HTERT RPE-1 (cell line): Measurements from ENCODE around the gene CACNB3.
"Not testable (repeated sequence)": the region's sequence is repeated elsewhere in the genome, so short reads cannot be mapped to it uniquely, and the experiment has no call there.

Source experiments
- in situ Hi-C: fragments of 300-500 bp; cut with MboI; formaldehyde crosslinking; loops from 4 replicates; pipeline ENCODE4 v1.14.3; 2020; ENCODE audit warnings: low sequenced_read_pairs

Gene CACNB3

GRCh38 chr12:48816143-48816854 is 2.0 kb upstream of the CACNB3 start:
- in situ Hi-C loops = no loop called here

DNA sequence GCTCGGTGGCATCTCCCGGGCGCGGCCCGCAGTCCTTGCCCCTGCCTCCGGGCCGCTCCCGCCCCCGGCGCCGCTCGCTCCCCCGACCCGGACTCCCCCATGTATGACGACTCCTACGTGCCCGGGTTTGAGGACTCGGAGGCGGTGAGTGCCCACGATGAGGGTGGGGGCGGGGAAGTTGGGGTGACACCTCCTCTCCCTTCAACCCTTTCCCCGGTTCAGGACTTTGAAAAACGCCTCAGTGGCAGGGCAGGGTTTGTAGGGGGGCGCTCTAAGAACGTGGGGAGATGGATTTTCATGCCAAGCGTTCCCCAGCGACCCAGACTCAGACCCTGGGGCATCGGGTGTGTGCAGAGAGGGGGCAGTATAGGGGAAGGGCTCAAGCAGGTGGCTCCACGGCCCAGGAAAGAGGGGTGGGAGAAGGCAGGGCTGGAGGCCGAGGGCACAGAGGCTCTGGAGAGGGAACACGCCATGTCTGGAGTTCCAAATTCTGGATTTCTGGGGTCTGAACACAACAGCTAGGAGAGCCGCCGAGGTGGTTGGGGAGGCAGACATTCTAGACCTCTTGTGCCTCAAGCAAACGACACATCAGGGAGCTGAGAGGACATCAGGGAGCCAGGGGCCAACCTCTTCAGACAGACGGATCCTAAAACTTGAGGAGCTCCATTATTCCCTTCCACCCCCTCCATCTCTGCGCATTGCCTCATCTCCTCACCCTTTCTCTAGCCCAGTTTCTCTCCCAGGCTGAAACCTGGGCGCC is 715 bp downstream of the CACNB3 start:
- in situ Hi-C loops = no loop called here

- in situ Hi-C loops = no loop called here
Measured at GRCh38 chr12:48819986-48820725, 1.9 kb downstream of the CACNB3 start.

DNA sequence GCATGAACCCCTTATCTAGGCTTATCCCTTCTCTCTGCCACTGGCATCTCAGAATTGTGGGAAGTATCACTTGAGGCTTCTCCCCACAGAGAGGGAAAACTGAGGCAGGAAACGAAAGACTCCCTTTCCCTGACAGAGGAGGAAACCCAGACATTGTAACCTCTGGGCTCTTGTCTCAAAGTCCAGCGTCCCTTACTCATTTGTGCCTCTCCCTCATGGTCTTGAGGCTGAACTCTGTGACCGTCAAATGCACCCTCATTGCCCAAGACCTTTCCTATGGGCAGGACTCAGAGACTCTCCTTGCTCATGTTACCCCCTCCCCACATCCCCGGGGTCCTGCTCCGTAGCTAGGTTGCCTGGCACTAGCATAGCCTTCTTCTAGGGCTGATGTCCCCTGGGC is 3.8 kb downstream of the CACNB3 start:
- in situ Hi-C loops = no loop called here

GRCh38 chr12:48822711-48823110 is 4.4 kb downstream of the CACNB3 start:
- in situ Hi-C loops = no loop called here

DNA sequence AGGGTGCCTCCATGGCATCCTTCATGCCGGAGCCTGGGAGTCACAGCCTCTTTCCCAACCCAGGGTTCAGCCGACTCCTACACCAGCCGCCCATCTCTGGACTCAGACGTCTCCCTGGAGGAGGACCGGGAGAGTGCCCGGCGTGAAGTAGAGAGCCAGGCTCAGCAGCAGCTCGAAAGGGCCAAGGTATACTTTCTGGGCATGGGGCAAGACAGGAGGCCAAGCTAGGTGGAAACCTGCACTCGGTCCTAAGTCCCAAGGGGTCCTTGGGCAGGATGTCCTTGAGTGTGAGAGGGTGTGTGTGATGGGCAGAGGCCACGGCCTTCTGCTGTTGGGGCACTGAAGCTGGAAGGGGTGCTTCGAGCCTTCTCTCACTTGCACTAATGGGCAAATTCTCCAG is 5.0 kb downstream of the CACNB3 start:
- in situ Hi-C loops = no loop called here

GRCh38 chr12:48824112-48824511 is 5.8 kb downstream of the CACNB3 start:
- in situ Hi-C loops = no loop called here

DNA sequence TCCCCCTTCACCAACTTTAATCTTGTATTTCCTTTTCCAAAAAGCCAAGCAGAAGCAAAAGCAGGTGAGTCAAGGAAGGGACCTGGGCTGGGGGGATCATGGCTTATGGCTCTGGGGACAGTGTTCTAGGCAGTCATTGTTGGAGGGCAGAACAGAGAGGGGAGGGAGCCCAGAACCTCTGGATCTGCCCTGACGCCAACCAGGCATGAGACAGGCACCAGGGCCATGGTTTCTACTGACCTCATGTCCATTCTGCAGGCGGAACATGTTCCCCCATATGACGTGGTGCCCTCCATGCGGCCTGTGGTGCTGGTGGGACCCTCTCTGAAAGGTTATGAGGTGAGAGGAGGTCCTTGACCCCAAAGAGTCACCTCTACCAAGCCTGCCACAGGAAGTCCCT is 6.6 kb downstream of the CACNB3 start:
- in situ Hi-C loops = no loop called here

DNA sequence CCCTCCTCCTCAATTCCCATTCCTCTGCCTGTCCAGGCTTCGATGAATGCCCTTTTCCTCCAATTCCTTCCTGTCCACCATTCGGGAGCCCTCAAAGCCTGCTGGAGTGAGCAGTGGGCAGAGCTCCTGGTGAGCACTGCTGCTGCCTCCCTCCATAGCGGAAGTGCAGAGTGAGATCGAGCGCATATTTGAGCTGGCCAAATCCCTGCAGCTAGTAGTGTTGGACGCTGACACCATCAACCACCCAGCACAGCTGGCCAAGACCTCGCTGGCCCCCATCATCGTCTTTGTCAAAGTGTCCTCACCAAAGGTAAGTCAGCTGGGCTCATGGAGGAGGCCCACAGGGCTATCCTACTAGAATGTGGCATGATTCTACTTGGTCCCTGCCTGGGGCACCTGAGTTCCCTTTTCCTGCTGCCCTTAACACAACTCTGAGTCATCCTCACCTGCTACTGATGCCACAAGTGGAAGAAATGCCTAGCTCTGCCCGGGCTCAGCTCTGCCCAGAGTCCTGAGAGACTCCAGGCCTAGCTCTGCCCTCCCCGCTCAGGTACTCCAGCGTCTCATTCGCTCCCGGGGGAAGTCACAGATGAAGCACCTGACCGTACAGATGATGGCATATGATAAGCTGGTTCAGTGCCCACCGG is 8.0 kb downstream of the CACNB3 start:
- in situ Hi-C loops = no loop called here

DNA sequence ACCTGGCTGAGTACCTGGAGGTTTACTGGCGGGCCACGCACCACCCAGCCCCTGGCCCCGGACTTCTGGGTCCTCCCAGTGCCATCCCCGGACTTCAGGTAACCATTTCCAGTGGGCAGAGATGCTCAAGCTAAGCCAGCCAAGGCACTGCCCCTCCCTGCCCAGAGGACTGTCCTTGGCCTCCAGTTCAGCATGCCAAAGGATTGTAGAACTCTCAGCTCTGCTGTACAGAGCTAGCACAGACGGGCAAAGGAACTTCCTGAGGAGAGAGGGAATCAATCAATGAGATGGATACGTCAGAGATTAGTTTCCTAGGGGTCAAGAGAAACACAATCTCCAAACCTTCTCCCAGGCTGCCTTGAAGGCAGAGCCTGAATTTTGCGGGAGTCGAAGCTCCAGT is 8.7 kb downstream of the CACNB3 start:
- in situ Hi-C loops = no loop called here

DNA sequence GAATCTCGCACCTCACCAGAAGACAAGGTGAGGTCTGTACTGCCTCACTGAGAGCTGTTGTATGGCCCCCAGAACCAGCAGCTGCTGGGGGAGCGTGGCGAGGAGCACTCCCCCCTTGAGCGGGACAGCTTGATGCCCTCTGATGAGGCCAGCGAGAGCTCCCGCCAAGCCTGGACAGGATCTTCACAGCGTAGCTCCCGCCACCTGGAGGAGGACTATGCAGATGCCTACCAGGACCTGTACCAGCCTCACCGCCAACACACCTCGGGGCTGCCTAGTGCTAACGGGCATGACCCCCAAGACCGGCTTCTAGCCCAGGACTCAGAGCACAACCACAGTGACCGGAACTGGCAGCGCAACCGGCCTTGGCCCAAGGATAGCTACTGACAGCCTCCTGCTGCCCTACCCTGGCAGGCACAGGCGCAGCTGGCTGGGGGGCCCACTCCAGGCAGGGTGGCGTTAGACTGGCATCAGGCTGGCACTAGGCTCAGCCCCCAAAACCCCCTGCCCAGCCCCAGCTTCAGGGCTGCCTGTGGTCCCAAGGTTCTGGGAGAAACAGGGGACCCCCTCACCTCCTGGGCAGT is 9.3 kb downstream of the CACNB3 start:
- in situ Hi-C loops = no loop called here

DNA sequence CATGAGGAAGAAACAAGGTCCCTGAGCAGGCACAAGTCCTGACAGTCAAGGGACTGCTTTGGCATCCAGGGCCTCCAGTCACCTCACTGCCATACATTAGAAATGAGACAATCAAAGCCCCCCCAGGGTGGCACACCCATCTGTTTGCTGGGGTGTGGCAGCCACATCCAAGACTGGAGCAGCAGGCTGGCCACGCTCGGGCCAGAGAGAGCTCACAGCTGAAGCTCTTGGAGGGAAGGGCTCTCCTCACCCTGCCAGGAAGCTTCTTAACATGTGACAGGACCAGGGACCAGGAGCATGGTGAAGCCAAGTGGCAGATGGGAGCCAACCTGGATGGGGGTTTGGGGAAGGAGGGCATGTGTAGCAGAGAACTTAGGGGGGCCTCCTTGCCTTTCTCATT is 10.0 kb downstream of the CACNB3 start:
- in situ Hi-C loops = no loop called here

GRCh38 chr12:48828841-48829575 is 10.7 kb downstream of the CACNB3 start:
- in situ Hi-C loops = no loop called here

DNA sequence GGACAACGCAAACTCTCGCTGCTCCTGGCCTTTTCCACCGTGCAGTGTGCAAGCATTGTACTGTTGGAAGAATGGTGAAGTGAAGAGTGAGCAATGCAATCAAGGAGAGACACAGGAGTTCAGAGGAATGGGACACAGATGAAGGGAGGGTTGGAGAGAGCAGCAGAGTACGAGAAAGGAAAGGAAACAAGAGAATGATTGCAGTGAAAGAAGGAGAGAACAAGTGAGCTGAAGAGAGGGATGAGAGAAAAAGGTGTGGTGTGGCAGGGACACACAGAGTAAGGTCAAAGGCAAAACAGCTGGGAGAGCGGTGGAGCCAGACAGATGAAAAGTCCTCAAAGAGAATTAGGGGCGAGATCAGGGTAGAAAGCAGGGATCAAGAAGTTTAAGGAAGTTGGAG is 13.0 kb downstream of the CACNB3 start:
- in situ Hi-C loops = no loop called here

- in situ Hi-C loops = no loop called here
Measured at GRCh38 chr12:48832321-48833060, 14.2 kb downstream of the CACNB3 start.

DNA sequence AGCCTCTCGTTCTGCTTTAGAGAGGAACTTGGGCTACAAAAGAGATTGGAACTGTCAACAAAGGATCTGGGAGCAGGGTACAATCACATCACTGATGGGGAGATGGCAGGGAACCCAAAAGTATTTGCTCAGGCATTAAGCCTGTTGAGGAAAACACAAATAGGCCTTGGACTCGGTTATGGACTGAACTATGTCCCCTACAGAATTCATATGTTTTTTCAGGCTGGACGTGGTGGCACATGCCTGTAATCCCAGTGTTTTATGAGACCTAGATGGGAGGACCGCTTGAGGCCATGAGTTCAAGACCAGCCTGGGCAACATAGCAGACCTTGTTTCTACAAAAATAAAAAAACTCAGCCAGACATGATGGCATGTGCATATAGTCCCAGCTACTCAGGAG is 19.8 kb downstream of the CACNB3 start:
- in situ Hi-C loops = no loop called here

DNA sequence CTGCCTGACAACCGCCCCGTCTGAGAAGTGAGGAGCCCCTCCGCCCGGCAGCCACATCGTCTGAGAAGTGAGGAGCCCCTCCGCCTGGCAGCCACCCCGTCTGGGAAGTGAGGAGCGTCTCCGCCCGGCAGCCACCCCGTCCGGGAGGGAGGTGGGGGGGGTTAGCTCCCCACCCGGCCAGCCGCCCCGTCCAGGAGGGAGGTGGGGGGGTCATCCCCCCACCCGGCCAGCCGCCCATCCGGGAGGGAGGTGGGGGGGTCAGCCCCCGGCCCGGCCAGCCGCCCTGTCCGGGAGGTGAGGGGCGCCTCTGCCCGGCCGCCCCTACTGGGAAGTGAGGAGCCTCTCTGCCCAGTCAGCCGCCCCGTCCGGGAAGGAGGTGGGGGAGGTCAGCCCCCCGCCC is 23.7 kb downstream of the CACNB3 start:
- in situ Hi-C loops = not testable (repeated sequence)

DNA sequence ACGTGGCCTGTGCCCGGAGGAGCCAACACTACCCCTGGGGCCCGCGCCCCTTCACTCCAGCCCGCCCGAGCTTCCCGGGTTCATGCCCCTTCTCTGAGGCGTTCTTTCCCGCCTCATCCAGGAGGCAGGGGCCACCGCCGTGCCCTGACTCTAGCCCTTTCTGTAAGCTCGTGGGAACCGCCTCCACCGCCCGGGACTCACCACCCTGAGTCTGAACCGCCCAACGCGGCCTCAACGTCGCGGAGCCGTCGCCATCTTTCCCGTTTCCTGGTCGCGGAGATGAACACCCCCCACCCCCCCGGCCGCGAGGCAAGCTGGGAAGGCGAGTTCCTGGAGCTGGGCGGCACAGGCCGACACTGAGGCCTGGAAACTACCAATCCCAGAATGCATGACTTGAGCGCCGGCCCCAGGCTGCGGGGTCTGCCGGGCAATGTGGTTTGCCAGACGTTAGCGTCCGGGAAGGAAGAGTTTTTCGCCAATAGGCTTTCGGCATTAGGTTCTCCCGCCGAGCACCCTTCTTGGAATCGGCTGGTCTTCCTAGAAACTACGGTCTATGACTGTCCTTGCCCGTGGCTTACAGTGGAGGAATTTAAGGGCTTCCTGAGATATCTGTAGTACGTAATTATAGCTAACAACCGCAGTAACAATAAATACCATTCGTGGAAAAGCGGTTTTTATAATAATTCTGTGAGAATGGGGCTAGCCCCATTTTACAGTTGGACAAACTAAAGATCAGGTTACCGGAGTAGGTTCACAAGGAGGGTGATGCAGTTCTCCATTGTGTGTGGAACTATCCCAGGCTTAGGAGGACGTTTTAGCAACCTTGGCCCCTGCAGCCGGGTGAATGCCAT is 33.8 kb downstream of the CACNB3 start, which contains the start of gene DDX23:
Gene DDX23, minus strand, starts transcription at position 281 of the 851 bp plus-strand sequence. CDS start 6,381 bp downstream, outside the sequence.
- in situ Hi-C loops = no loop called here
